Inferior parietal cortex (tissue), 1 donor: ENCODE data around the gene TET1.
A peak's percentile ranks its signal among the peaks of the same experiment; 100 is the strongest.
"Not testable (repeated sequence)": the region's sequence is repeated elsewhere in the genome, so short reads cannot be mapped to it uniquely, and the experiment has no call there.

Source experiments
- DNase-seq: peaks from one replicate; pipeline ENCODE4 v3.0.0-alpha.2; 2016; ENCODE audit errors: extremely low spot score

Gene TET1

GRCh38 chr10:68564712-68565111 is 4.6 kb downstream of the TET1 start:
- no peak for DNase-seq

- DNase-seq, result no peak
Measured at GRCh38 chr10:68565658-68566057, 5.5 kb downstream of the TET1 start.

- no peak for DNase-seq
Measured at GRCh38 chr10:68566351-68566750, 6.2 kb downstream of the TET1 start.

DNA sequence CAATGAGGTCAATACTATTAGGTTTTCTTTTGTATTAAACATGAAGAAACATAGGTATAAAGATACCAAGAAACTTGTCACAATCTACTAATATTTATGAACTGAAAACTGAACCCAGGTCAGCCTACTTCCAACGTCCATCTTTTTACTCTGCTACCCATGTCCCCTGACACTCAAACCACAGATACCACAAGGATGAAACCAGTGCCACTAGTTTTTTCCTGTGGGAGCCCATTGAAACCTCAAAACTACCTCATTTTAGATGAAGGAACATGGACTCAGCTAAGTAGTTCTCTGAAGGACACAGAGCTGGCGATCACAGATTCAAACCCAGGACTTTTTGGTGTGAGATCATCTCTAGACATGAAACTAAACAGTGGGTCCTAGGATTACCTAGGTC is 6.8 kb downstream of the TET1 start:
- no peak for DNase-seq

- DNase-seq, result no peak
Measured at GRCh38 chr10:68572151-68572550, 12.0 kb downstream of the TET1 start.

DNA sequence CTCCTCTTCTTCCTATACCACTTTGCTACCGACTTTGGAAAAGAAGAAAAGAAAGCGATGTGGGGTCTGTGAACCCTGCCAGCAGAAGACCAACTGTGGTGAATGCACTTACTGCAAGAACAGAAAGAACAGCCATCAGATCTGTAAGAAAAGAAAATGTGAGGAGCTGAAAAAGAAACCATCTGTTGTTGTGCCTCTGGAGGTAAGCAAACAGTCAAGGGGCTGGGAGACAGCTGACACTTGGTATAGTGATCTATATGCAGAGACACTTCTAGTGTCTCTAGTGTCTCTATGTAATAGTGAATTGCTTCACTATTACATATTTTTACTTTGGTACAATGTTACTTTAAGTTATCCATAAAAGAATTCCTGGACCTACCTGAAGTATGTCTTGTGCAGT is 13.9 kb downstream of the TET1 start:
- no peak for DNase-seq

- no peak for DNase-seq
Measured at GRCh38 chr10:68576118-68576517, 16.0 kb downstream of the TET1 start.

DNA sequence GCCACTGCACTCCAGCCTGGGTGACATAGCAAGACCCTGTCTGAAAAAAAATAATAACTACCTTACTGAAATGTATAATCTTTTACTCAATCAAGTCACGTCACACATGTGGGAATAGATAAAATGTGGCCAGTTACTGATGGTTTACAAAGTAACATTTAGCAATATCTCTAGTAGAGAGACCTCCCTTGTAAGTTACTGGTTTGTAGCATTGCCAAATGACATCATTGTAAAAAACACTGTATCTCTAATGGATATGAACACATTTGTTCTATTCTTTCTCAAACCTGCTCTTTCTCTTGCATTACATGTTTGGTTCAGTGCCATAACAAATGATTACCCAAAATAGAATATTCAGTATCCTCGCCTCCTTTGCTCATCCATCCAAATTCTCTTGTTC is 18.8 kb downstream of the TET1 start:
- no peak for DNase-seq

DNA sequence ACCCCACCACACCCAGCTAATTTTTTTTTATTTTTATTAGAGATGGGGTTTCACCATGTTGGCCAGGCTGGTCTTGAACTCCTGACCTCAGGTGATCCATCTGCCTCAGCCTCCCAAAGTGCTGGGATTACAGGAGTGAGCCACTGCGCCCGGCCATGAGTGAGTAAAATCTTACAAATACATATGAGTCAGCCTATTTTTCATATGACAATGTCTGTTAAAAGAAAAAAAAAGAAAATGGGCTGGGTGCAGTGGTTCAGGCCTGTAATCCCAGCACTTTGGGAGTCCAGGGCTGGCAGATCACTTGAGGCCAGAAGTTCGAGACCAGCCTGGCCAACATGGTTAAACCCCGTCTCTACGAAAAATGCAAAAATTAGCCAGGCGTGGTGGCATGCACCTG is 24.1 kb downstream of the TET1 start:
- DNase-seq, result not testable (repeated sequence)

- DNase-seq, result no peak
Measured at GRCh38 chr10:68586606-68587305, 26.6 kb downstream of the TET1 start.

GRCh38 chr10:68594405-68594804 is 34.3 kb downstream of the TET1 start:
- no peak for DNase-seq

DNA sequence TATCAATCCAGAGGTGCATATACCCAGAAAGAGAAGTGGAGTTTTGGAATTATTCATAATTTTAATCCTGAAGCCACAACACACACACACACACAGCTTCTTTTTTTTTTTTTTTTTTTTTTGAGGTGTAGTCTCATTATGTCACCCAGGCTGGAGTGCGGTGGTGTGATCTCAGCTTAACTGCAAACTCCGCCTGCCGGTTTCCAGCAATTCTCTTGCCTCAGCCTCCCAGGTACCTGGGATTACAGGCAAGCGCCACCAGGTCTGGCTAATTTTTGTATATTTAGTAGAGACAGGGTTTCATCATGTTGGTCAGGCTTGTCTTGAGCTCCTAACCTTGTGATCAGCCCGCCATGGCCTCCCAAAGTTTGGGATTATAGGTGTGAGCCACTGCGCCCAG is 35.4 kb downstream of the TET1 start:
- no peak for DNase-seq

GRCh38 chr10:68597407-68597806 is 37.3 kb downstream of the TET1 start:
- DNase-seq, result no peak

DNA sequence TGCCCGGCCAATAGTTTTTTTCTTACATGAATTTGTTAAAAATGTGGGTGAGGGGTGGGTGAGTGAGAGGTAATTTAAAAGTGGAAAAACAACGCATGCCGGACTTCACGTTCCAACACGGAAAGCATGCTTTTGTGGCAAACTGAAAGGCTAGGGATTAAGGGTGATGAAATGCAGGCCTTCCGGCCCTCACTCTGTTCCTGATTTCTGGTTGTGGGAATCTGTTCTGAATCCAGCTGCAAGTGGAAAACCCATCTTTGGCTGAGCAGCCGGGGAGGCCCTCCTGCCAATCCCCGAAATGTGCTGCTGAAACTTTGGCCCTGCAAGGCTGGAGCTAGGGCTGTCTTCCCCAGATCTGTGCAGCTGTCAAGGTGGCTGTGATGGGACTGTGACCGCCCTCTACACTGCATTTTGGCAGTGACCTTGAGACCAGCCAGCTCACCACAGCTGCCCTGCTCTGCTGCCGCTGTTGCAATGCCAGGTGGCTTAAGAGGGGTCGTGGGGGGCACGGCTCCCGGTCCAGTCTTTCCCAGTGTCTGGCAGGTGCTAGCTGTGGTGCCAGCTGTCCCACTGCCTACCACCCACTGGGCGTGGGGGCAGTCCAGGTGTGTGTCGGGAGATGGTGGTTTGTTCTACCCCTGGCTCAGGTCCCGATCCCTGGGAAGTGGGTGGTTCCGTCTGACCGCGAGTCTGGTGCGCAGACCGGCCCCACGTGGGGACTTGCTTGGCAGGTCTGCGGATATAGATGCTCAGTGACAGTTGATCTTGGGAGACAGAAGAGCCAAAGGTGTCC is 39.0 kb downstream of the TET1 start:
- DNase-seq, result no peak

GRCh38 chr10:68599771-68600040 is 39.6 kb downstream of the TET1 start:
- peak; percentile 55 for DNase-seq

GRCh38 chr10:68600041-68600778 is 40.1 kb downstream of the TET1 start:
- DNase-seq, result peak; percentile 87

- no peak for DNase-seq
Measured at GRCh38 chr10:68601501-68602265, 41.5 kb downstream of the TET1 start.

GRCh38 chr10:68602434-68602833 is 42.3 kb downstream of the TET1 start:
- DNase-seq, result no peak

DNA sequence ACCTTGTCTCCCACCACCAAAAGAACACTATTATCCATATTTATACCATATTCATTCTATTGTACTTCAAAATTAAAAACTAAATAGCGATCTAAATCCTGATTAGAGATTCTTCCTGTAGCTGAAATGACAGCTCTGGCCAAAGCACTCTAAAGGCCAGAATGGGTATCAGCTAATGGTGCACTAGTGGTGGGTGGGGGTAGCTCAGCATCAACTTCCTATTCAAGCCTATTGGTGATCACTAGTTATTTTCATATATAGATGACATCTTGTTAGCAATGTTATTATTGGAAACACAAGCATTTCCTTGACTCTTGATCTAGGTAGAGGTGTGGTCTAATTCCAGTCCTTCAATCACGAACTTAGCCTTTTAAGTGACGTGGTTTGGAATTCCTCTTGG is 43.6 kb downstream of the TET1 start:
- no peak for DNase-seq

GRCh38 chr10:68604441-68604840 is 44.3 kb downstream of the TET1 start:
- no peak for DNase-seq

DNA sequence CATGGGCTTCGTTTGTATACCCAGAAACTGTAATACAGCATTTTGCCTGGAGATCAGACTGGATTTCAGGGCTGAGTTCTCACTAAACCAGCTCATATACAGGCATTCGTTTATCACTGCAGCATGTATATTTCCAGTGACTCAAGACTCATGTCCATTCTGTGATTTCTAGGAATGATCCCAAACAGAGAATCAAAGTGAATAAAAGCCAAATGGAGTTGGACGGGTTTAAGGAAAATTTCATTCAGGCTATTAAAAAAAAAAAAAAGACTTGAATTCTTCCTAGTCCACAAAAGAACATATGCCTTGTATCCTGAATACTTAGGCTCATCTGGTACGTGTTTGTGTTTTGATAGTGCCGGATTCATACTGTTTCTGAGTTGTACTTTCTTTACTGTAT is 46.8 kb downstream of the TET1 start:
- no peak for DNase-seq

- not testable (repeated sequence) for DNase-seq
Measured at GRCh38 chr10:68610023-68610422, 49.9 kb downstream of the TET1 start.
